ENCODE data around the gene METTL5. TPM values are rescaled to one million over a fixed set of nuclear protein-coding genes. Genes with fewer than 3 reads are reported as not detected.
"Not testable (repeated sequence)": the region's sequence is repeated elsewhere in the genome, so short reads cannot be mapped to it uniquely, and the experiment has no call there.

METTL5 gene
- total RNA-seq, 1 donor from 2014 or later, result 52.3 TPM

DNA sequence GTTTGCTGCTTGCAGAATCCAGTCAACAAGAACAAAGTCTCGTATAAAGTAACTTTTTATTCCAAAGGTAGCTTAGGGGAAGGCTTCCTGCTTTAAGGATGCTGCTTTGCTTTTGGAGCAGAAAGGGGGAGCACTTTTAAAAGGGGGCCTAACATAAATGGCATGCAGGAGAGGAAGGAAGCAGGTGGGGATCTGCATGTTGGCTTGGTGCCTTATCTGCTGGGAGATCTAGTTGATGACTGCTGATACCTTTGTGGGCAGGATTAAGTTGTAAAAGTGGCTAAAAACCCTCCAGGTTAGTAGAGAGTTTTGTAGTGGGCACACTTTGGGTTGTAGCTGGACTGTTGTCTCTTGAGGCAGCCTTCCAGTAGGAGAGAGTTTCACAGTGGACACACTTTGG, 25.0 kb upstream of the METTL5 start:
- H3K9me3 Mint-ChIP-seq (ENCODE audit: unreplicated experiment), result no peaks in the 10 kb centered on the region
- no peaks in the 10 kb centered on the region for H3K4me1 Mint-ChIP-seq (ENCODE audit: low read depth, unreplicated experiment)
- Histone ChIP-seq H3K9me3 (ENCODE audit: insufficient read depth, low read depth, low read length) (no peaks in the 10 kb centered on the region), H3K4me3 (ENCODE audit: insufficient read depth, low read depth, low read length) (no peak overlapping the region), H3K36me3 (ENCODE audit: insufficient read depth, low read length) (no peaks in the 10 kb centered on the region), H3K27ac (ENCODE audit: low read depth, low read length) (no peak overlapping the region), H3K4me1 (ENCODE audit: insufficient read depth, low read length) (no peaks in the 10 kb centered on the region), H4K20me1 (ENCODE audit: insufficient read depth, low read length) (peaks cover 45% of the 10 kb centered on the region), H3K4me2 (ENCODE audit: low read length) (no peak overlapping the region), H3K79me2 (ENCODE audit: insufficient read depth, low read length) (peaks cover 74% of the 10 kb centered on the region), H3K9ac (ENCODE audit: low read length) (no peak overlapping the region), H3K27me3 (ENCODE audit: insufficient read depth, low read length) (no peaks in the 10 kb centered on the region), H2AFZ (ENCODE audit: low read depth, low read length) (no peak overlapping the region)
- DNase-seq (ENCODE audit: low read depth), result no peak
- FAIRE-seq, result no peak
- peaks cover 10% of the 10 kb centered on the region for H3K36me3 Mint-ChIP-seq (ENCODE audit: low read depth, unreplicated experiment)
- TF ChIP-seq EZH2 (IDR thresholded peaks at IDR 0.05; ENCODE audit: insufficient read depth, low read length), result no peak
- TF ChIP-seq, protein P1, sequence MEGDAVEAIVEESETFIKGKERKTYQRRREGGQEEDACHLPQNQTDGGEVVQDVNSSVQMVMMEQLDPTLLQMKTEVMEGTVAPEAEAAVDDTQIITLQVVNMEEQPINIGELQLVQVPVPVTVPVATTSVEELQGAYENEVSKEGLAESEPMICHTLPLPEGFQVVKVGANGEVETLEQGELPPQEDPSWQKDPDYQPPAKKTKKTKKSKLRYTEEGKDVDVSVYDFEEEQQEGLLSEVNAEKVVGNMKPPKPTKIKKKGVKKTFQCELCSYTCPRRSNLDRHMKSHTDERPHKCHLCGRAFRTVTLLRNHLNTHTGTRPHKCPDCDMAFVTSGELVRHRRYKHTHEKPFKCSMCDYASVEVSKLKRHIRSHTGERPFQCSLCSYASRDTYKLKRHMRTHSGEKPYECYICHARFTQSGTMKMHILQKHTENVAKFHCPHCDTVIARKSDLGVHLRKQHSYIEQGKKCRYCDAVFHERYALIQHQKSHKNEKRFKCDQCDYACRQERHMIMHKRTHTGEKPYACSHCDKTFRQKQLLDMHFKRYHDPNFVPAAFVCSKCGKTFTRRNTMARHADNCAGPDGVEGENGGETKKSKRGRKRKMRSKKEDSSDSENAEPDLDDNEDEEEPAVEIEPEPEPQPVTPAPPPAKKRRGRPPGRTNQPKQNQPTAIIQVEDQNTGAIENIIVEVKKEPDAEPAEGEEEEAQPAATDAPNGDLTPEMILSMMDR (IDR thresholded peaks at IDR 0.05; ENCODE audit: insufficient read depth, low read depth, low read length), result no peak
- H3K27me3 Mint-ChIP-seq (ENCODE audit: low read depth, unreplicated experiment), result no peaks in the 10 kb centered on the region
- H3K4me3 Mint-ChIP-seq (ENCODE audit: unreplicated experiment), result no peak overlapping the region
- no peak overlapping the region for H3K27ac Mint-ChIP-seq (ENCODE audit: unreplicated experiment)

DNA sequence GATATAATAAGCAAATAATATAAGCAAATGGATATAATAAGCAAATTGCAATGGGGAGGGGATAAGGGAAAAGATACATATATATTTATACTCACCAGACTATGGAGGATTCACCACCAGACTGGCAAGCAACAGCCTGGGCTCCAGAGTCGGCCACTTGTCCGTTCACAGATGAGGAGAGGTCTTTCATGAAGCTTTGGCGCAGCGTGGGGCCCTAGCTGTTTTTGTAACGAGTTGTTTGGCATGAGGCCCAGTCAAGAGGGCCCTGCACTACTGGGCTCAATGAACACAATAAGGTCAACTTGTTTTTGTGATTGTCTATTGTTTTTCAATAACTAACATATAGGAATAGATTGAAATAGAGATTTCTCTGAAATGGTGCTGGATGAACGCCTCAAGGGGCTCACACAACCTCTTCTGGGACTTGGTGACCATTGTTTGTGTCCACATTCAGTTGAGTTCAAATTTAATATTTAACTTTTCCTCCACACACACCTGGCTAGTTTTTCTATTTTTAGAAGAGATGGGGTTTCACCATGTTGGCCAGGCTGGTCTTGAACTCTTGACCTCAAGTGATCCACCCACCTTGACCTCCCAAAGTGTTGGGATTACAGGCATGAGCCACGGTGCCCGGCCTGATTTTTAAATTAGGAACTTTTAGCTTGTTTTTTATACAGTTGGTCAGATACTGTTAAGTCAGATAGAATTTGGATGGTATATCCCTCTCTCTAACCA, 24.4 kb upstream of the METTL5 start:
- H3K36me3 ChIP-seq (ENCODE audit: insufficient read depth, low read length), result not testable (repeated sequence)

DNA sequence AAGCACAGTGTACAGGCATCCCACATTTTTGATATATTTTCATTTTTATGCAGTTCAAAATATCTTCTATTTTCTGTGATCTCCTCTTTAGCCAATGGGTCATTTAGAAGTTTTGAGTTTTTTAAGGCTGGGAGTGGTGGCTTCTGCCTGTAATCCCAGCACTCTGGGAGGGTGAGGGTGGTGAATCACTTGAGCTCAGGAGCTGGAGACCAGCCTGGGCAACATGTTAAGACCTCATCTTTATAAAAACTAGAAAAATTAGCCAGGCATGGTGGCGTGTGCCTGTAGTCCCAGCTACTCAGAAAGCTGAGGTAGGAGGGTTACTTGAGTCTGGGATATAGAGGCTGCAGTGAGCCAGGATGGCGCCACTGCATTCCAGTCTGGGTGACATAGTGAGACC, 20.3 kb upstream of the METTL5 start:
- Mint-ChIP-seq H3K36me3 (ENCODE audit: low read depth, unreplicated experiment) (peaks cover 10% of the 10 kb centered on the region), H3K9me3 (ENCODE audit: unreplicated experiment) (no peaks in the 10 kb centered on the region), H3K4me1 (ENCODE audit: low read depth, unreplicated experiment) (peaks cover 6% of the 10 kb centered on the region), H3K4me3 (ENCODE audit: unreplicated experiment) (no peak overlapping the region), H3K27me3 (ENCODE audit: low read depth, unreplicated experiment) (no peaks in the 10 kb centered on the region), H3K27ac (ENCODE audit: unreplicated experiment) (no peak overlapping the region)
- H3K4me1 ChIP-seq (ENCODE audit: insufficient read depth, low read length), result no peaks in the 10 kb centered on the region
- no peak overlapping the region for H3K4me3 ChIP-seq (ENCODE audit: insufficient read depth, low read depth, low read length)
- no peaks in the 10 kb centered on the region for H3K27me3 ChIP-seq (ENCODE audit: insufficient read depth, low read length)
- H4K20me1 ChIP-seq (ENCODE audit: insufficient read depth, low read length), result peaks cover 55% of the 10 kb centered on the region
- H3K79me2 ChIP-seq (ENCODE audit: insufficient read depth, low read length), result peaks cover 78% of the 10 kb centered on the region
- no peak for TF ChIP-seq EZH2 (IDR thresholded peaks at IDR 0.05; ENCODE audit: insufficient read depth, low read length)
- TF ChIP-seq, protein P1 (IDR thresholded peaks at IDR 0.05; ENCODE audit: insufficient read depth, low read depth, low read length), result no peak
- no peak overlapping the region for H3K9ac ChIP-seq (ENCODE audit: low read length)
- DNase-seq (ENCODE audit: low read depth), result no peak
- peaks cover 3% of the 10 kb centered on the region for H3K36me3 ChIP-seq (ENCODE audit: insufficient read depth, low read length)
- no peak overlapping the region for H2AFZ ChIP-seq (ENCODE audit: low read depth, low read length)
- H3K4me2 ChIP-seq (ENCODE audit: low read length), result no peak overlapping the region
- H3K27ac ChIP-seq (ENCODE audit: low read depth, low read length), result no peak overlapping the region
- FAIRE-seq, result no peak
- no peaks in the 10 kb centered on the region for H3K9me3 ChIP-seq (ENCODE audit: insufficient read depth, low read depth, low read length)

More for the DNA sequence above, 24.4 kb upstream of the METTL5 start:
- not testable (repeated sequence) for H3K27ac Mint-ChIP-seq (ENCODE audit: unreplicated experiment); H3K27me3 ChIP-seq (ENCODE audit: insufficient read depth, low read length); H3K36me3 Mint-ChIP-seq (ENCODE audit: low read depth, unreplicated experiment); H3K9ac ChIP-seq (ENCODE audit: low read length); H3K27me3 Mint-ChIP-seq (ENCODE audit: low read depth, unreplicated experiment); H3K4me3 Mint-ChIP-seq (ENCODE audit: unreplicated experiment); H3K4me1 Mint-ChIP-seq (ENCODE audit: low read depth, unreplicated experiment); H3K4me2 ChIP-seq (ENCODE audit: low read length); H3K9me3 ChIP-seq (ENCODE audit: insufficient read depth, low read depth, low read length); H3K9me3 Mint-ChIP-seq (ENCODE audit: unreplicated experiment); DNase-seq (ENCODE audit: low read depth); H3K4me3 ChIP-seq (ENCODE audit: insufficient read depth, low read depth, low read length); H3K27ac ChIP-seq (ENCODE audit: low read depth, low read length); H2AFZ ChIP-seq (ENCODE audit: low read depth, low read length); H3K4me1 ChIP-seq (ENCODE audit: insufficient read depth, low read length); FAIRE-seq
- peaks cover 50% of the 10 kb centered on the region for H4K20me1 ChIP-seq (ENCODE audit: insufficient read depth, low read length)
- peaks cover 77% of the 10 kb centered on the region for H3K79me2 ChIP-seq (ENCODE audit: insufficient read depth, low read length)

DNA sequence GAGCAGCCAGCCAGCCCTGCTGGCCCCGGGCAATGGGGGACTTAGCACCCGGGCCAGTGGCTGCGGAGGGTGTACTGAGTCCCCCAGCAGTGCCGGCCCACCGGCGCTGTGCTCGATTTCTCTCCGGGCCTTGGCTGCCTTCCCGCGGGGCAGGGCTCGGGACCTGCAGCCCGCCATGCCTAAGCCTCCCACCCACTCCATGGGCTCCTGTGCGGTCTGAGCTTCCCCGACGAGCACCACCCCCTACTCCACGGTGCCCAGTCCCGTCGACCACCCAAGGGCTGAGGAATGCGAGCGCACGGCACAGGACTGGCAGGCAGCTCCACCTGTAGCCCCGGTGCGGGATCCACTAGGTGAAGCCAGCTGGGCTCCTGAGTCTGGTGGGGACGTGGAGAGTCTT, 16.9 kb upstream of the METTL5 start:
- H4K20me1 ChIP-seq (ENCODE audit: insufficient read depth, low read length), result peaks cover 59% of the 10 kb centered on the region
- H3K4me3 Mint-ChIP-seq (ENCODE audit: unreplicated experiment), result not testable (repeated sequence)

More for the DNA sequence above, 16.9 kb upstream of the METTL5 start:
- not testable (repeated sequence) for H3K36me3 ChIP-seq (ENCODE audit: insufficient read depth, low read length); H3K4me2 ChIP-seq (ENCODE audit: low read length); H3K9me3 ChIP-seq (ENCODE audit: insufficient read depth, low read depth, low read length); H2AFZ ChIP-seq (ENCODE audit: low read depth, low read length); DNase-seq (ENCODE audit: low read depth); H3K4me3 ChIP-seq (ENCODE audit: insufficient read depth, low read depth, low read length); H3K27ac ChIP-seq (ENCODE audit: low read depth, low read length); H3K27me3 Mint-ChIP-seq (ENCODE audit: low read depth, unreplicated experiment); H3K27ac Mint-ChIP-seq (ENCODE audit: unreplicated experiment); FAIRE-seq; H3K9me3 Mint-ChIP-seq (ENCODE audit: unreplicated experiment); H3K27me3 ChIP-seq (ENCODE audit: insufficient read depth, low read length); H3K9ac ChIP-seq (ENCODE audit: low read length); H3K36me3 Mint-ChIP-seq (ENCODE audit: low read depth, unreplicated experiment); H3K4me1 ChIP-seq (ENCODE audit: insufficient read depth, low read length)
- H3K4me1 Mint-ChIP-seq (ENCODE audit: low read depth, unreplicated experiment), result peaks cover 19% of the 10 kb centered on the region
- H3K79me2 ChIP-seq (ENCODE audit: insufficient read depth, low read length), result peaks cover 82% of the 10 kb centered on the region

All from astrocyte (in vitro differentiated cells and primary cell).